Measurements from ENCODE around the gene ARHGEF4. TPM values are rescaled to one million over a fixed set of nuclear protein-coding genes. Genes with fewer than 3 reads are reported as not detected.

ARHGEF4 gene
- total and polyA plus RNA-seq, 2 donors (not counting 3 experiments of a cell fraction or from before 2014, with no cell fraction given) = not detected

- Histone ChIP-seq H3K9me1 (replicated peaks; ENCODE audit: control insufficient read depth, extremely low read depth, insufficient read depth, low read length) (no peaks in the 10 kb centered on the region), H3K4me1 (ENCODE audit: control insufficient read depth, extremely low read depth, insufficient read depth, low read length) (no peaks in the 10 kb centered on the region), H3K36me3 (ENCODE audit: control insufficient read depth in 2 of 2, extremely low read depth in 1 of 2, insufficient read depth in 2 of 2, low read length in 2 of 2) (no peaks in the 10 kb centered on the region), H4K20me1 (replicated peaks; ENCODE audit: control insufficient read depth, extremely low read depth, insufficient read depth, low read length) (no peaks in the 10 kb centered on the region), H3K4me2 (ENCODE audit: insufficient read depth, low read length) (no peak overlapping the region), H3K9ac (replicated peaks; ENCODE audit: extremely low read depth, insufficient read depth, low read length) (no peak overlapping the region), H3K27me3 (ENCODE audit: control insufficient read depth in 2 of 2, insufficient read depth in 2 of 2, low read length in 2 of 2) (no peaks in the 10 kb centered on the region), H2AFZ (ENCODE audit: low read depth, low read length) (no peak overlapping the region), H3K27ac (ENCODE audit: insufficient read depth, low read depth, low read length) (no peak overlapping the region), H3K4me3 (replicated peaks in 1 of 3; ENCODE audit: insufficient read depth in 1 of 3, low read depth in 1 of 3, low read length in 3 of 3) (no peak overlapping the region), H3K9me3 (replicated peaks; ENCODE audit: control insufficient read depth, insufficient read depth, low read length) (no peaks in the 10 kb centered on the region), H3K79me2 (ENCODE audit: control insufficient read depth, insufficient read depth, low read length) (no peaks in the 10 kb centered on the region)
- ChIA-PET POLR2A (no interaction called here), CTCF (interaction anchor here (1.0 kb wide), 1 partner anchor 16 kb away, joined by 3 read pairs; no protein-coding TSS in a partner anchor)
- DNase-seq (ENCODE audit: low read depth, low spot score) (no peak), FAIRE-seq (no peak)
- no peak for TF ChIP-seq JUN (IDR thresholded peaks at IDR 0.05; ENCODE audit: borderline replicate concordance, insufficient read depth, insufficient read length, low read depth)
- TF ChIP-seq MAX (IDR thresholded peaks at IDR 0.05; ENCODE audit: insufficient read depth, insufficient read length) = no peak
- no peak for TF ChIP-seq POLR2AphosphoS5 (IDR thresholded peaks at IDR 0.05; ENCODE audit: insufficient read depth, low read depth, low read length)
- no peak for TF ChIP-seq MYC (IDR thresholded peaks at IDR 0.05; ENCODE audit: low read depth, low read length)
- TF ChIP-seq GATA2 (IDR thresholded peaks at IDR 0.05; ENCODE audit: insufficient read depth, insufficient read length, low read depth, low read length) = no peak
- TF ChIP-seq FOS (IDR thresholded peaks at IDR 0.05; ENCODE audit: borderline replicate concordance, insufficient read depth, low read length) = no peak
- no peak for TF ChIP-seq CTCF (IDR thresholded peaks at IDR 0.05; ENCODE audit: extremely low read depth in 1 of 2, insufficient read depth in 1 of 2, low read depth in 1 of 2, low read length in 2 of 2)
- no peak for TF ChIP-seq POLR2A (IDR thresholded peaks at IDR 0.05; ENCODE audit: low read depth, low read length)
- TF ChIP-seq EZH2 (IDR thresholded peaks at IDR 0.05; ENCODE audit: borderline replicate concordance, low read depth, low read length, severe bottlenecking) = no peak
- dilution Hi-C loops (cut with MboI; ENCODE audit: extremely low pct_ligation_motif_present, low sequenced_read_pairs) (no loop called here), intact Hi-C loops (cut with micrococcal nuclease) (no loop called here)
- BruUV-seq (replicated peaks) = no TSS peak
Observed at GRCh38 chr2:130864830-130865800, 28.4 kb downstream of the ARHGEF4 start.

All from endothelial cell of umbilical vein (primary cell).